ENCODE results near the gene TMPRSS2. TPM values are rescaled to one million over a fixed set of nuclear protein-coding genes. Genes with fewer than 3 reads are reported as not detected.

The TMPRSS2 gene
- 10 to 100 TPM in 2 of 4 donors, 1 to 10 TPM in 2; 5.1 to 19.2 (median 12.1) TPM for total RNA-seq

GRCh38 chr21:41507521-41508414, at the start of gene TMPRSS2:
Gene TMPRSS2 (minus strand): TSS chr21:41508158. CDS start chr21:41498133, 10,025 bp downstream.
- no peak for DNase-seq (ENCODE audit: low spot score in 2 of 2)
- WGBS, 2 donors: 2% methylated on average over 33 to 40 of the region's 85 CpGs
- intact Hi-C loops (cut with DNase I; ENCODE audit: low total_unique reads): no loop called here
- no peak for TF ChIP-seq CTCF (IDR thresholded peaks at IDR 0.05)
- no peak for TF ChIP-seq POLR2A (IDR thresholded peaks at IDR 0.05)
- no peak within 1 kb of the TSS for H3K4me3 ChIP-seq (ENCODE audit: low read depth, poor library complexity, severe bottlenecking)

GRCh38 chr21:41555057-41555456, 47.1 kb upstream of the TMPRSS2 start:
- TF ChIP-seq CTCF (IDR thresholded peaks at IDR 0.05) (no peak), POLR2A (IDR thresholded peaks at IDR 0.05) (no peak)
- DNase-seq (ENCODE audit: low spot score in 2 of 2): no peak
- H3K4me3 ChIP-seq (ENCODE audit: low read depth, poor library complexity, severe bottlenecking): no peak overlapping the region
- intact Hi-C loops (cut with DNase I; ENCODE audit: low total_unique reads): no loop called here
- 78 to 86% methylated on average over 1 of the region's 1 CpG for WGBS, 2 donors

GRCh38 chr21:41552254-41552653, 44.3 kb upstream of the TMPRSS2 start:
- TF ChIP-seq POLR2A (IDR thresholded peaks at IDR 0.05) (no peak), CTCF (IDR thresholded peaks at IDR 0.05) (no peak)
- WGBS, 2 donors: 65 to 81% methylated on average over 6 of the region's 6 CpGs
- peak in 1 of 2 donors; percentile 10 for DNase-seq (ENCODE audit: low spot score in 2 of 2)
- H3K4me3 ChIP-seq (ENCODE audit: low read depth, poor library complexity, severe bottlenecking): no peak overlapping the region
- intact Hi-C loops (cut with DNase I; ENCODE audit: low total_unique reads): no loop called here

GRCh38 chr21:41548781-41549180, 40.8 kb upstream of the TMPRSS2 start:
- H3K4me3 ChIP-seq (ENCODE audit: low read depth, poor library complexity, severe bottlenecking): no peak overlapping the region
- DNase-seq (ENCODE audit: low spot score in 2 of 2): peak in 1 of 2 donors; percentile 53
- 67 to 75% methylated on average over 8 of the region's 8 CpGs for WGBS, 2 donors
- TF ChIP-seq CTCF (IDR thresholded peaks at IDR 0.05) (no peak), POLR2A (IDR thresholded peaks at IDR 0.05) (no peak)
- intact Hi-C loops (cut with DNase I; ENCODE audit: low total_unique reads): no loop called here

GRCh38 chr21:41547111-41547510, 39.2 kb upstream of the TMPRSS2 start:
- no peak for TF ChIP-seq CTCF (IDR thresholded peaks at IDR 0.05)
- no peak for TF ChIP-seq POLR2A (IDR thresholded peaks at IDR 0.05)
- intact Hi-C loops (cut with DNase I; ENCODE audit: low total_unique reads): no loop called here
- H3K4me3 ChIP-seq (ENCODE audit: low read depth, poor library complexity, severe bottlenecking): no peak overlapping the region
- DNase-seq (ENCODE audit: low spot score in 2 of 2): peak in 1 of 2 donors; percentile 54
- WGBS, 2 donors: 85 to 98% methylated on average over 3 of the region's 3 CpGs

Measured in lower leg skin (tissue), 4 donors.